HEK293T (cell line): ENCODE results near the gene SEC31A.

Experiments used
- ARNT ChIP-seq: fragments of 450-650 bp; IDR thresholded peaks from 2 replicates; pipeline ENCODE4 v1.6.1; 2017; ENCODE audit warnings: mild to moderate bottlenecking
- BHLHE40 ChIP-seq: fragments of 450-650 bp; IDR thresholded peaks from 2 replicates; pipeline ENCODE4 v1.6.1; 2016; ENCODE audit warnings: mild to moderate bottlenecking, moderate library complexity, borderline replicate concordance
- ELF4 ChIP-seq: fragments of 450-650 bp; IDR thresholded peaks from 2 replicates; pipeline ENCODE4 v1.6.1; 2017; ENCODE audit warnings: antibody characterized with exemption
- FOXA1 ChIP-seq: fragments of 450-650 bp; IDR thresholded peaks from 2 replicates; pipeline ENCODE4 v1.6.1; 2016; ENCODE audit warnings: mild to moderate bottlenecking
- FOXK2 ChIP-seq: fragments of 450-650 bp; IDR thresholded peaks from 2 replicates; pipeline ENCODE4 v1.6.1; 2016; ENCODE audit warnings: mild to moderate bottlenecking
- FOXM1 ChIP-seq: fragments of 450-650 bp; IDR thresholded peaks from 2 replicates; pipeline ENCODE4 v1.6.1; 2017; ENCODE audit warnings: mild to moderate bottlenecking, borderline replicate concordance
- HDGF ChIP-seq: fragments of 450-650 bp; IDR thresholded peaks from 2 replicates; pipeline ENCODE4 v1.6.1; 2017; ENCODE audit warnings: antibody characterized with exemption, borderline replicate concordance
- LEF1 ChIP-seq: fragments of 450-650 bp; IDR thresholded peaks from 2 replicates; pipeline ENCODE4 v1.6.1; 2017; ENCODE audit warnings: mild to moderate bottlenecking, borderline replicate concordance
- PKNOX1 ChIP-seq: fragments of 450-650 bp; IDR thresholded peaks from 2 replicates; pipeline ENCODE4 v1.6.1; 2016
- SP1 ChIP-seq: fragments of 450-650 bp; IDR thresholded peaks from 2 replicates; pipeline ENCODE4 v1.6.1; 2017
- SUZ12 ChIP-seq: fragments of 450-650 bp; IDR thresholded peaks from 2 replicates; pipeline ENCODE4 v1.6.1; 2016; ENCODE audit warnings: mild to moderate bottlenecking
- TARDBP ChIP-seq: fragments of 450-650 bp; IDR thresholded peaks from 2 replicates; pipeline ENCODE4 v1.6.1; 2016
- ZNF384 ChIP-seq: fragments of 450-650 bp; IDR thresholded peaks from 2 replicates; pipeline ENCODE4 v1.6.1; 2016

GRCh38 chr4:82905205-82905604 is 14.3 kb upstream of the SEC31A start:
- TF ChIP-seq HDGF (no peak), FOXM1 (no peak), ELF4 (no peak), FOXK2 (no peak), TARDBP (no peak), ARNT (no peak), SP1 (no peak), BHLHE40 (no peak), PKNOX1 (no peak), ZNF384 (no peak), FOXA1 (no peak), SUZ12 (no peak), LEF1 (no peak)
